Heart right ventricle (tissue), 16 donors: ENCODE results near the gene FBP2. TPM values are rescaled to one million over a fixed set of nuclear protein-coding genes. Genes with fewer than 3 reads are reported as not detected.
"Not testable (repeated sequence)": the region's sequence is repeated elsewhere in the genome, so short reads cannot be mapped to it uniquely, and the experiment has no call there.

ENCODE experiments used
- ATAC-seq, 8 donors: fragments of 200-7000 bp; cut with Tn5 transposase; one replicate each; pipeline ENCODE4 v1.9.1; 2020; ENCODE audit warnings: mild to moderate bottlenecking in 8 of 8, moderate library complexity in 8 of 8, moderate number of reproducible peaks in 1 of 8
- DNase-seq, 2 donors: peaks; one replicate each; pipeline ENCODE4 v3.0.0-alpha.2; 2020
- H3K27ac ChIP-seq, 10 donors: fragments of 200-600 bp; sonication (generic) in 2 of 10; one replicate each; pipeline versions ENCODE4 v1.5.0 to v1.8.0; 2020 to 2022; ENCODE audit warnings: mild to moderate bottlenecking in 3 of 10
- H3K27me3 ChIP-seq, 7 donors: fragments of 200-600 bp; one replicate each; pipeline ENCODE4 v1.8.0; 2021 to 2022; ENCODE audit warnings: mild to moderate bottlenecking in 2 of 7
- H3K36me3 ChIP-seq, 9 donors: fragments of 200-600 bp; sonication (generic) in 1 of 9; one replicate each; pipeline versions ENCODE4 v1.5.0 to v1.8.0; 2020 to 2022; ENCODE audit warnings: mild to moderate bottlenecking in 2 of 9
- H3K4me1 ChIP-seq, 9 donors: fragments of 200-600 bp; sonication (generic) in 1 of 9; one replicate each; pipeline versions ENCODE4 v1.5.0 to v1.8.0; 2020 to 2022; ENCODE audit warnings: mild to moderate bottlenecking in 4 of 9
- H3K4me3 ChIP-seq, 10 donors: fragments of 200-600 bp; sonication (generic) in 2 of 10; one replicate each; pipeline versions ENCODE4 v1.5.0 to v1.8.0; 2020 to 2022; ENCODE audit warnings: mild to moderate bottlenecking in 7 of 10, moderate library complexity in 2 of 10
- H3K9me3 ChIP-seq, 11 donors: fragments of 200-600 bp in 10 of 11; sonication (generic) in 2 of 11; one replicate each; pipeline versions ENCODE4 v1.5.0 to v1.8.0; 2013 to 2022; ENCODE audit warnings: mild to moderate bottlenecking in 2 of 11, control low read depth in 1 of 11, moderate library complexity in 1 of 11
- WGBS, 2 donors: extraction: QIAGEN DNeasy Blood & Tissue Kit; methylation state at CpG; one replicate each; pipeline ENCODE4 v1.1.7; 2013; ENCODE audit warnings: inconsistent platforms in 1 of 2; 5-methylcytosine and 5-hydroxymethylcytosine counted together
- intact Hi-C, 10 donors: fragments of 100-400 bp; cut with DNase I; formaldehyde crosslinking; loops; one replicate each; pipeline versions ENCODE4 v1.11.1 to v1.14.2; 2022
- polyA plus RNA-seq, 2 donors: library from polyadenylated mRNA; stranded (reverse); fragments of 200-250 nt; gene quantifications; one replicate each; pipeline ENCODE4 v1.2.3, GENCODE V29; 2013
- total RNA-seq, 10 donors: library from RNA; stranded (reverse); fragmentation: NEBNext Ultra II Directional in 3 of 10; extraction: Animal tissue kit (Norgen Biotek cat#: 25700) in 3 of 10; gene quantifications; one replicate each; pipeline versions ENCODE4 v1.2.1 to v1.2.4, GENCODE V29; 2021 to 2023
- TF ChIP-seq, protein P1 (sequence below), 9 donors: fragments of 200-600 bp; sonication (generic) in 2 of 9; IDR thresholded peaks; one replicate each; pipeline versions ENCODE4 v1.5.0 to v1.8.0; 2021 to 2022; ENCODE audit warnings: antibody characterized with exemption in 9 of 9, mild to moderate bottlenecking in 5 of 9, moderate library complexity in 1 of 9
- donor health status: Arrhythmogenic right ventricular cardiomyopathy.
- donor health status: ischemic (EF 13 %, LVEDD 7.1; RV severe dilation, severe dysfunction).
- donor health status: healthy with polysubstance abuse.
- donor health status: DM: no; HTN: yes; CAD: no.
- donor health status: DM: no; HTN: no; CAD: no.
- donor health status: ischemic (EF 25% LVEDD 6.9; RV normal size, moderate dysfunction).
- donor health status: ischemic (EF 25% LVEDD 5.7; RV mildly dilated, moderate dysfunction).
- donor health status: healthy.
- donor health status: DM: yes; HTN: yes; CAD: no.
- donor health status: Ischemic cardiomyopathy.
- donor health status: ischemic (EF 35%, LVEDD 5.7; RV mildly dilated, moderate dysfunction).
- donor health status: nonischemic (EF 11% LVEDD 7.7; RV severe dilation, severe dysfunction).
- donor health status: DM: yes; HTN: yes; CAD: no.
- donor health status: PGD.
- donor health status: ischemic (EF 29% LVEDD 5.4; RV normal size, mild dysfunction).
- donor health status: nonischemic (EF 23%, LVEDD 6.1; RV moderate dilation, normal function).

FBP2 gene
- total and polyA plus RNA-seq, 12 donors, result 0.04 to 0.51 TPM; not detected in 10

DNA sequence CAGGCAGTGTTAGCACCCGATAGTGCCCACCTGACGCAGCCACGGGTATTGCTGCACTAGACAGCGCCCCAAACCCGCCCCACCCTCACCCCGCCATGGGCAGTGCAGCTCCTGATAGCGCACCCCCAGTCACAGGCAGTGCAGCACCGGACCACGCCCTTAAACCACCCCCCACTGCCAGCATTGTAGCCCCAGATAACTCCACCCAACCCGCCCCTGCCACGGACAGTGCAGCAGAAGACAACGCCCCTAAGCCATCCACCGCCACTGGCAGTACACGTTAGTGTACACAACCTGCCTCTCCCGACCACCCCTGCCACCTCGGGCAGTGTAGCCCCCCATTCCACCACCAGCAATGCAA is 39.6 kb downstream of the FBP2 start:
- WGBS, 2 donors, result 88 to 89% methylated on average over 16 of the region's 16 CpGs
- Histone ChIP-seq H3K27ac (no peak overlapping the region), H3K36me3 (no peaks in the 10 kb centered on the region), H3K27me3 (peaks cover 0 to 7% (median 0%) of the 10 kb centered on the region in 7 donors), H3K4me3 (no peak overlapping the region), H3K9me3 (no peaks in the 10 kb centered on the region), H3K4me1 (no peaks in the 10 kb centered on the region)
- TF ChIP-seq, protein P1, sequence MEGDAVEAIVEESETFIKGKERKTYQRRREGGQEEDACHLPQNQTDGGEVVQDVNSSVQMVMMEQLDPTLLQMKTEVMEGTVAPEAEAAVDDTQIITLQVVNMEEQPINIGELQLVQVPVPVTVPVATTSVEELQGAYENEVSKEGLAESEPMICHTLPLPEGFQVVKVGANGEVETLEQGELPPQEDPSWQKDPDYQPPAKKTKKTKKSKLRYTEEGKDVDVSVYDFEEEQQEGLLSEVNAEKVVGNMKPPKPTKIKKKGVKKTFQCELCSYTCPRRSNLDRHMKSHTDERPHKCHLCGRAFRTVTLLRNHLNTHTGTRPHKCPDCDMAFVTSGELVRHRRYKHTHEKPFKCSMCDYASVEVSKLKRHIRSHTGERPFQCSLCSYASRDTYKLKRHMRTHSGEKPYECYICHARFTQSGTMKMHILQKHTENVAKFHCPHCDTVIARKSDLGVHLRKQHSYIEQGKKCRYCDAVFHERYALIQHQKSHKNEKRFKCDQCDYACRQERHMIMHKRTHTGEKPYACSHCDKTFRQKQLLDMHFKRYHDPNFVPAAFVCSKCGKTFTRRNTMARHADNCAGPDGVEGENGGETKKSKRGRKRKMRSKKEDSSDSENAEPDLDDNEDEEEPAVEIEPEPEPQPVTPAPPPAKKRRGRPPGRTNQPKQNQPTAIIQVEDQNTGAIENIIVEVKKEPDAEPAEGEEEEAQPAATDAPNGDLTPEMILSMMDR (IDR thresholded peaks at IDR 0.05), result no peak
- intact Hi-C loops, result no loop called here
- ATAC-seq (peak in 1 of 8 donors; percentile 17), DNase-seq (no peak)

DNA sequence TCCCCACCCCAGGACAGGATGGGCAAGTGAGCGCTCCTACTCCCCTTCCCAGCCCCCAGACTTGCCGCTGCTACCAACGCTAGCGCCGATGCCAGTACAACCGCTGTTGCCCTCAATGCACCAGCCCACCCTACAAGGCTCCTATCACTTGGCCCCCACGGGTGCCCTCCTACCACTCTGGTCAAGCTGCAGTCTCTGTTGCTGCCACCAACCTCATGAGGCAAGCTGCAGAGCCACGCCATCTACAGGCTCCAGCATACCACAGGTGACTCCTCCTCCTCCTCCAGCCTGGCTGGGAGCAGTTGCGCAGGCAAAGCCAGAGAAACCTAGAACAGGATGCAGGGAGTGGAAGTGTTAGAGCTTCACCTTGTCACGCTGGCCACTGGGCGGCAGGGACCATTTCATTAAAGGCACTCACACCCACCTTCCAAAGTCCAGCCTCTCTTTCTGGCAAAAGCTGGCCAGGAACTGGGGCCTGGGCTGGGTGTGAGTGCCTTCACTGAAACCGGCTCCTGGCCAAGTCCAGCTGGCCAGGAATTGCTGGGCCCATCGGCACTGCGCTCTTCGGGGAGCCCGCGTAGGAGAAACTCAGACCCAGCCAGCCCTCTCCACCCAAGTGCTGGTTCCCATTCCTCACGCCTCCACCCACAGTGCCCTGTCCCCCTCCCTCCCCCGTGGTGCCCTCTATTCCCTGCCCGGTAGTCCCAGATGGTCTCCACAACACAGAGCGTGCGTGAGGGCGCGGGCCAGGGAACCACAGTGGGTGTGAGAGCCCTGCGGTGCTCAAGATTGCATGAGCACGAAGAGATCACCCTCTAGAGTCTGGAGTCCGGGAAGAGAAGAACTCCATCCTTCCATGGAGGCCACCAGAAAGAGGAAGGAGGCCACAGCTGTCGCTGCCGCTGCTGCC is 40.3 kb downstream of the FBP2 start:
- no peak overlapping the region for H3K4me3 ChIP-seq
- intact Hi-C loops, result no loop called here
- DNase-seq (no peak), ATAC-seq (peak in 1 of 8 donors; percentile 33)
- H3K27ac ChIP-seq, result no peak overlapping the region
- WGBS, 2 donors, result 91% methylated on average over 29 of the region's 29 CpGs
- H3K27me3 ChIP-seq, result peaks cover 0 to 7% (median 4%) of the 10 kb centered on the region in 7 donors
- H3K9me3 ChIP-seq, result no peaks in the 10 kb centered on the region
- TF ChIP-seq, protein P1 (IDR thresholded peaks at IDR 0.05), result no peak
- H3K36me3 ChIP-seq, result no peaks in the 10 kb centered on the region
- H3K4me1 ChIP-seq, result no peaks in the 10 kb centered on the region

DNA sequence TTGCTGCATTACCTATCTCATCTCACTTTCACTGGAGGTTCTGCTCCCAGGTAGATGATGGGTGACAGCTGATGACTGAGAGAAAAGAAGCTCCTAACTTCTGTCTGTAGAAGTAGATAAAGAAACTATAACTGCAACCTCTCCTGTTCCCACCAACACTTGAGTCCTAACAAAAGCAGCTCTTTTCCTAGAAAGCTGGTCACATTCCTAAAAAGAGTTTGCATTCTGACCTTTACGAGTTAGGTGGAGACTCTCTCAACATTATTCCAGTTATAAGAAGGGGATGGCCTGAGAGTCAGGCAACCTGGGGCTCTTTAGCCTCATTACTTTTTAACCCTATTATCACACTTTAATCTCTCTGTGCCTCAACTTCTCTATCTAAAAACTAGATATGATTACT is 47.7 kb downstream of the FBP2 start:
- Histone ChIP-seq H3K9me3 (no peaks in the 10 kb centered on the region), H3K27me3 (peaks cover 0 to 23% (median 4%) of the 10 kb centered on the region in 7 donors), H3K27ac (no peak overlapping the region), H3K4me1 (no peaks in the 10 kb centered on the region), H3K36me3 (no peaks in the 10 kb centered on the region), H3K4me3 (no peak overlapping the region)
- TF ChIP-seq, protein P1 (IDR thresholded peaks at IDR 0.05), result no peak
- DNase-seq (no peak), ATAC-seq (no peak)
- intact Hi-C loops, result no loop called here
- WGBS, 2 donors, result 52 to 62% methylated on average over 1 of the region's 1 CpG

DNA sequence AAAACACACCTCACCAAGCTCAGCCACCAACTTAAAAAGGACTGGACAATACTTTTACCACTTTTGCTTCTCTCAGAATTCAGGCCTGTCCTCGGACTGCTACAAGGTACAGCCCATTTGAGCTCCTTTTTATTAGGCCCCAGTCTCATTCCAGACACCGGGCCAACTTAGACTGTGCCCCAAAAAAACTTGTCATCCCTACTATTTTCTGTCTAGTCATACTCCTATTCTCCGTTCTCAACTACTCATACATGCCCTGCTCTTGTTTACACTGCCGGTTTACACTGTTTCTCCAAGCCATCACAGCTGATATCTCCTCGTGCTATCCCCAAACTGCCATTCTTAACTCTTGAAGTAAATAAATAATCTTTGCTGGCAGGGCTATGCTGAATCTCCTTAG is 49.3 kb downstream of the FBP2 start:
- H3K4me1 ChIP-seq, H3K9me3 ChIP-seq, H3K36me3 ChIP-seq, H3K4me3 ChIP-seq, H3K27ac ChIP-seq, intact Hi-C loops, ATAC-seq, DNase-seq: not testable (repeated sequence)
- peaks cover 0 to 23% (median 4%) of the 10 kb centered on the region in 7 donors for H3K27me3 ChIP-seq
- 86 to 96% methylated on average over 2 of the region's 5 CpGs for WGBS, 2 donors

DNA sequence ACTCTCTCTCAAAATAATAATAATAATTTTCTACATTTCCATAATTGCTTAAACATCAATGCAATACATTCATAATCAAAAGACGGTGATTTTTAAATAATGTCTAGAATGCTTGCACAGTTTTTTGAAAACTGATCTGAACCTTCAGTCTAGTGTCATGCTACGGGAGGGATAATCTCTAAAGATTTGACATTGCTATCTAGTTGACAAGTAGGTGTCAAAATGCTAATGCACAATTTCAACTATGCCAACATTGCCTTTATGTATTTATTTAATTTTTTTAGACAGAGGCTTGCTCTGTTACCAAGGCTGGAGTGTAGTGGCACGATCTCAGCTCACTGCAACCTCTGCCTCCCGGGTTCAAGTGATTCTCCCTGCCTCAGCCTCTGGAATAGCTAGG is 54.7 kb downstream of the FBP2 start:
- no peaks in the 10 kb centered on the region for H3K36me3 ChIP-seq
- no peak for ATAC-seq
- H3K27ac ChIP-seq, result no peak overlapping the region
- TF ChIP-seq, protein P1 (IDR thresholded peaks at IDR 0.05), result no peak
- peaks cover 0 to 15% (median 0%) of the 10 kb centered on the region in 7 donors for H3K27me3 ChIP-seq
- H3K4me1 ChIP-seq, result no peaks in the 10 kb centered on the region
- no peak overlapping the region for H3K4me3 ChIP-seq
- 89 to 90% methylated on average over 4 of the region's 4 CpGs for WGBS, 2 donors
- DNase-seq, result no peak
- intact Hi-C loops, result no loop called here
- H3K9me3 ChIP-seq, result no peaks in the 10 kb centered on the region
